Spinal cord (tissue), 10 donors: ENCODE results near the gene ALS2CL. TPM values are rescaled to one million over a fixed set of nuclear protein-coding genes. Genes with fewer than 3 reads are reported as not detected.

Experiments
- DNase-seq, 6 donors: peaks; one replicate each; pipeline versions ENCODE4 v3.0.0 to v3.0.0-alpha.2; 2013 to 2015; ENCODE audit warnings: low spot score in 6 of 6, low read depth in 4 of 6
- H3K27ac ChIP-seq: one replicate; pipeline ENCODE4 v1.5.1; 2013; ENCODE audit warnings: low read depth, low read length, control low read depth
- H3K27me3 ChIP-seq: one replicate; pipeline ENCODE4 v1.6.1; 2013; ENCODE audit warnings: low read length; ENCODE audit not compliant: control insufficient read depth, insufficient read depth
- H3K36me3 ChIP-seq: one replicate; pipeline ENCODE4 v1.6.1; 2013; ENCODE audit warnings: low read length; ENCODE audit not compliant: control insufficient read depth, insufficient read depth
- H3K4me1 ChIP-seq: one replicate; pipeline ENCODE4 v1.6.1; 2013; ENCODE audit warnings: low read length; ENCODE audit not compliant: control insufficient read depth, insufficient read depth
- H3K4me3 ChIP-seq: one replicate; pipeline ENCODE4 v1.5.1; 2013; ENCODE audit warnings: low read depth, low read length, control low read depth
- H3K9me3 ChIP-seq: one replicate; pipeline ENCODE4 v1.6.1; 2013; ENCODE audit warnings: low read length; ENCODE audit not compliant: control insufficient read depth, insufficient read depth
- WGBS: methylation state at CpG from one replicate; pipeline ENCODE4 v1.1.5; 2013; ENCODE audit warnings: missing lambda C conversion rate; ENCODE audit not compliant: insufficient coverage; 5-methylcytosine and 5-hydroxymethylcytosine counted together
- polyA plus RNA-seq, 2 donors: library from polyadenylated mRNA; unstranded; fragments of 120-200 nt; gene quantifications; one replicate each; pipeline ENCODE4 v1.2.1, GENCODE V29; 2013; ENCODE audit not compliant: insufficient read length in 2 of 2
- total RNA-seq, 2 donors: library from RNA; depleted of rRNA in 1 of 2; stranded (reverse); fragments of 120-200 nt in 1 of 2; fragments of >200 nt in 1 of 2; gene quantifications; one replicate each; pipeline versions ENCODE4 v1.2.3 to v1.2.4, GENCODE V29; 2013 to 2014
- donor health status: healthy.

Gene ALS2CL
- total and polyA plus RNA-seq, 4 donors, result 5.3 to 8.3 (median 5.9) TPM

GRCh38 chr3:46665763-46666452 is 27.6 kb downstream of the ALS2CL start:
- WGBS, result 68% methylated on average over 9 of the region's 9 CpGs
- peaks cover 42% of the 10 kb centered on the region for H3K4me1 ChIP-seq
- H3K27me3 ChIP-seq, result no peaks in the 10 kb centered on the region
- H3K36me3 ChIP-seq, result no peaks in the 10 kb centered on the region
- peak in 1 of 6 donors; percentile 14 for DNase-seq
- no peak overlapping the region for H3K4me3 ChIP-seq
- H3K9me3 ChIP-seq, result no peaks in the 10 kb centered on the region
- H3K27ac ChIP-seq, result no peak overlapping the region

GRCh38 chr3:46664971-46665762 is 28.3 kb downstream of the ALS2CL start:
- H3K4me1 ChIP-seq, result peaks cover 49% of the 10 kb centered on the region
- no peaks in the 10 kb centered on the region for H3K36me3 ChIP-seq
- H3K27ac ChIP-seq, result no peak overlapping the region
- no peaks in the 10 kb centered on the region for H3K27me3 ChIP-seq
- 78% methylated on average over 18 of the region's 23 CpGs for WGBS
- no peak overlapping the region for H3K4me3 ChIP-seq
- DNase-seq, result peak in 1 of 6 donors; percentile 36
- no peaks in the 10 kb centered on the region for H3K9me3 ChIP-seq

DNA sequence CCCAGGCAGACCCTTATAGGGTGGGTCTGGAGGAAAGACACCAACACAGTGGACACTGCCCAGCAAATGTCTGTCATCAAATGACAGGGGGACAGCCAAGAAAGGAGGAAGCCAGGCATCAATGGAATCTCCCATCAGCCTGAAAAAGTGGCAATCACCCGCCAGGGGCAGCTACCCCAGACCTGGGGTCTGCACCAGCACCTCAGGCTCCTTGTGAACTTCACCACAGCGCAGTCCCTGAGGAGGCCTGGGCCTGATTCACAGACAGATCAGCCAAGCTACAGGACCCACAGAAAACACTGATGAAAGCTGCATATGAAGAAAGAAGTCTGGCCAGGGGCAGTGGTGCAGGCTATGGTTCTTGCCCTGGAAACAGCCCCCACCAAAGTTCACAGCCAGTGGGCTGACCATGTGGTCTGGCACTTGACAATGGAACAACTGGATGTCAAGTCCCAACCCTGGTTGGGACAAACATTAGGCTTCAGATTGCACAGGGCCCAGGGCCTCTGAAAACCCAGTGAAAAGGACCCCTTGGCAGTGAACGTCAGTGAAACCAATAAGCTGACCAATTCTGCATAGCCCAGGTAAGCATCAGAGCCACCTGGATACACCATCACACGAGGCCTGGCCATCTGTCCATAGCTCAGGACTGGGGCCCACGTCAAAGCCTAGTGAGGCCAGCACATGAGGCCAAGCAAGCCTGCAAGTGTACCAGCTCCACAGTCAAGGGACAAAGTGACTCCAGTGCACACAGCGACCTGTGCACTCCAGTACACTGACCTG is 29.1 kb downstream of the ALS2CL start:
- no peak for DNase-seq
- H3K36me3 ChIP-seq, result no peaks in the 10 kb centered on the region
- no peaks in the 10 kb centered on the region for H3K27me3 ChIP-seq
- peaks cover 55% of the 10 kb centered on the region for H3K4me1 ChIP-seq
- H3K9me3 ChIP-seq, result no peaks in the 10 kb centered on the region
- no peak overlapping the region for H3K4me3 ChIP-seq
- no peak overlapping the region for H3K27ac ChIP-seq
- WGBS, result 93% methylated on average over 6 of the region's 6 CpGs

DNA sequence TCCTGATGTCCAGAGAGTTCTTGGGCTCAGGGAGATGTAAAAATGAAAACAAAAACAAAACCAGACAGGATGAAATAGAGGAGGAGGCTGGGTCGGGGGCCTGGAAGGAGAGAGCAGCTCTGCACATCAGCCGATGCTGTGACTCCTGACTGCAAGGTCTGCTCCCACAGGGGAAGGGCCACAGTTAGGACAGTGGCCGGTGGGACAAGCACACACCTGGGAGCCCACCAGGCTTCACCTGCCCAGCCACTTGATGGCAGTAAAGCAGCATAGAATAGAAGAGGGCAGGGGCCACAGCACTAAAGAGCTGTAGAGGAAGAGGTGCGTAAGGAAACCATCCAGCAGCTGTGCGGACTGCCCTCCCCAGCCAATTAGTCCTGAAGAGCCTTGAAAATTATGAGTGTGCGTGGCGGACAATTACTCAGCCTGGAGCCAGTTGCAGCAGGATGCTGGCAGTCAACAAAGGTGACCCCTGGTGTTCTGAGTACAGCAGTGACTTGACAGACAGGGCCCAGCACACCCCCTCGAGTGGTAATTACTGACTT is 29.8 kb downstream of the ALS2CL start:
- peak in 1 of 6 donors; percentile 68 for DNase-seq
- Histone ChIP-seq H3K4me3 (no peak overlapping the region), H3K9me3 (no peaks in the 10 kb centered on the region), H3K36me3 (no peaks in the 10 kb centered on the region), H3K27me3 (no peaks in the 10 kb centered on the region), H3K4me1 (peaks cover 58% of the 10 kb centered on the region), H3K27ac (no peak overlapping the region)
- 37% methylated on average over 8 of the region's 8 CpGs for WGBS

DNA sequence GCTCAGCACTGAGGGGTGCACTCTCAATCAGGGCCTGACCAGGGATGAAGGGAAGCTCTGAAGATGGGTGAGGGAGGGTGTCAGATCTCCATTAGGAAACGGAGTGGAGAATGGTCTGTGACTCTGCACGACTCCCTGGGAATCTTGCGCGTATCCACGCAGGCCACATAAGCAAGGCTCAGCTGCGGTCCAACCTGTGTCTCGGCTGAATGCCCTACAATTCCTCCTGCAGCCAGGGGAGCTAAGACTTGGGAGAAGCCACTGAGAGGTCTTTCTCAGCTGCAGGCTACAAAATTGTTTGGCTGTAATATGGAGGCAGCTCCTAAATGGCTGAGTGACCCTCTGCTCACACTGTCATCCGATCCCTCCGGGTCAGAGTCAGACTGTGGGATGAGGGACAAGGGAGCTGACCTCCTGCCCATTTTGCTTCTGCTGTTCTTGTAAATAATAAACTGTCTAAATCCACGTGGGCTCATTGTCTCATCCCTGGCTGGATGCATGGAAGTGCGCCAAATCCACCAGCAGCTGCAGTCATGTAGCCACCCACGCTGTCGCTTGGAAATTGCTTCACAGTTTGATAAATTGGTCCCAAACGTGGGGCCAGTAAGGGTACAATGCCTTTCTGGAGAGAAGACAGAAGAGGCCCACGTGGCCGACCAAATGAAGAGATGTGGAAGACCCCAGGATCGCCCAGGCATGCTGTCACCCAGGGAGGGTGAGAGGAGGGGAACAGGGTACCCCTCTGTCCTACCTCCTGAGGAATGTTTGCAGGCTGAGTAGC is 30.5 kb downstream of the ALS2CL start:
- no peaks in the 10 kb centered on the region for H3K27me3 ChIP-seq
- no peak overlapping the region for H3K27ac ChIP-seq
- WGBS, result 19% methylated on average over 16 of the region's 17 CpGs
- H3K9me3 ChIP-seq, result no peaks in the 10 kb centered on the region
- H3K4me3 ChIP-seq, result no peak overlapping the region
- H3K36me3 ChIP-seq, result no peaks in the 10 kb centered on the region
- peak; percentile 36 to 92 (median 52) for DNase-seq
- peaks cover 58% of the 10 kb centered on the region for H3K4me1 ChIP-seq

DNA sequence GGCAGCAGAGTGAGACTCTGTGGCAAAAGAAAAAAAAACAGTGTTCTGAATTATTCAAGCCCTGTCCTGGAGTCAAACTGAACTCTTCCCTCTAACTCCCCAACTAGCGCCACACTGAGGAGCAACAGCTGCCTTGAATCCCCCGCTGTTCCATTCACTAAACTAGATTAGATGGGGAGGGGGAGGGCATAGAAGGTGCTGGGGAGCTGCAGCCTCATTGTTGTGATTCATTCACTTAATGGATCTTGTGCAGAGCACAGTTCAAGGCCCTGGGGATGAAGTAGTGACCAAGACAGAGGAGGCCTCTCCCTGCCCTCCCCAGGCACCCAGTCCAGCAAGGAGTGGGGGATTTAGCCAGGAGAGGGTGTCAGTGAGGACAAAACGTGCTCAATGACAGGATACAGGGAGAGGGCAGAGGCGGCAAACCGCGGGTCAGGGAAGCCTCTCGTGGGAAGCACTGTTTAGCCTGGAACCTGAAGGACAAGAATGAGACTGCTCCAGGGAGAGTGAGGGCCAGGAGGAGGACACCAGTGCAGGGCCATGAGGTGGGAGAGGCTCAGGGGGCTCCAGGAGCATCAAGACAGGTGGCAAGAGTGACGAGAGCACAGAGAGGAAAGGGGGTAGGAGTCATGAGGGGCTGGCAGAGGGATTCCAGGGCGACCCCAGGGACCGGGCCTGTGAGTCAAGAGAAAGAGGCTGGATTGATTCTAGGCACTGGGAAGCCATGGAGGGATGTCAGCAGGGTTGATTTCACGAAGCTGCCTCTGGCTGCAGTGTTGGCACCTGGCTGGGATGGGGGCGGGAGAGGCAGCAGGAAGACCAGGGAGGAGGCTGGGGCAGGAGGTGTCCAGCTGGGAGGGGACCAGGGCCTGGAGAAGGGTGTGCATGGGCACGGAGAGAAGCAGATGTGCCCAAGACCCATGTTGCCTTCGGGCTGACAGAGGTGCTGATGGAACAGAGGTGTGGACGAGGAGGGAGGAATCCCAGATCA is 31.4 kb downstream of the ALS2CL start:
- Histone ChIP-seq H3K27ac (no peak overlapping the region), H3K27me3 (no peaks in the 10 kb centered on the region), H3K4me1 (peaks cover 58% of the 10 kb centered on the region), H3K9me3 (no peaks in the 10 kb centered on the region), H3K36me3 (no peaks in the 10 kb centered on the region), H3K4me3 (no peak overlapping the region)
- no peak for DNase-seq
- WGBS, result 68% methylated on average over 13 of the region's 15 CpGs

- H3K36me3 ChIP-seq, result no peaks in the 10 kb centered on the region
- WGBS, result 48% methylated on average over 9 of the region's 9 CpGs
- no peak overlapping the region for H3K4me3 ChIP-seq
- no peak for DNase-seq
- no peak overlapping the region for H3K27ac ChIP-seq
- no peaks in the 10 kb centered on the region for H3K27me3 ChIP-seq
- no peaks in the 10 kb centered on the region for H3K9me3 ChIP-seq
- H3K4me1 ChIP-seq, result peaks cover 49% of the 10 kb centered on the region
Observed at GRCh38 chr3:46660543-46661523, 32.6 kb downstream of the ALS2CL start.
